ENCODE measurements around the gene SKA1.

Gene SKA1

GRCh38 chr18:50338715-50339114 is 36.1 kb upstream of the SKA1 start:
- no peak for TF ChIP-seq CTCF (IDR thresholded peaks at IDR 0.05; ENCODE audit: borderline replicate concordance, control extremely low read depth, extremely low read depth, insufficient read depth, missing control alignments)
- DNase-seq (ENCODE audit: low spot score): no peak
- in situ Hi-C loops (cut with MboI; ENCODE audit: low sequenced_read_pairs, unreplicated experiment): no loop called here

GRCh38 chr18:50340078-50340477 is 34.8 kb upstream of the SKA1 start:
- TF ChIP-seq CTCF (IDR thresholded peaks at IDR 0.05; ENCODE audit: borderline replicate concordance, control extremely low read depth, extremely low read depth, insufficient read depth, missing control alignments): no peak
- no peak for DNase-seq (ENCODE audit: low spot score)
- in situ Hi-C loops (cut with MboI; ENCODE audit: low sequenced_read_pairs, unreplicated experiment): no loop called here

GRCh38 chr18:50341443-50341842 is 33.4 kb upstream of the SKA1 start:
- TF ChIP-seq CTCF (IDR thresholded peaks at IDR 0.05; ENCODE audit: borderline replicate concordance, control extremely low read depth, extremely low read depth, insufficient read depth, missing control alignments): no peak
- in situ Hi-C loops (cut with MboI; ENCODE audit: low sequenced_read_pairs, unreplicated experiment): no loop called here
- no peak for DNase-seq (ENCODE audit: low spot score)

- TF ChIP-seq CTCF (IDR thresholded peaks at IDR 0.05; ENCODE audit: borderline replicate concordance, control extremely low read depth, extremely low read depth, insufficient read depth, missing control alignments): no peak
- DNase-seq (ENCODE audit: low spot score): no peak
- in situ Hi-C loops (cut with MboI; ENCODE audit: low sequenced_read_pairs, unreplicated experiment): loop anchor here (10.0 to 25.0 kb wide), 2 partner anchors 66 to 338 kb away; partner anchors contain the start of genes CXXC1 and MBD1
Observed at GRCh38 chr18:50350699-50351098, 24.1 kb upstream of the SKA1 start.

- TF ChIP-seq CTCF (IDR thresholded peaks at IDR 0.05; ENCODE audit: borderline replicate concordance, control extremely low read depth, extremely low read depth, insufficient read depth, missing control alignments): peak; percentile 29
- DNase-seq (ENCODE audit: low spot score): peak; percentile 36
- in situ Hi-C loops (cut with MboI; ENCODE audit: low sequenced_read_pairs, unreplicated experiment): loop anchor here (10.0 to 25.0 kb wide), 2 partner anchors 71 to 344 kb away; partner anchors contain the start of genes CXXC1 and MBD1
Observed at GRCh38 chr18:50356036-50356945, 18.6 kb upstream of the SKA1 start.

GRCh38 chr18:50358844-50359243 is 16.0 kb upstream of the SKA1 start:
- no peak for TF ChIP-seq CTCF (IDR thresholded peaks at IDR 0.05; ENCODE audit: borderline replicate concordance, control extremely low read depth, extremely low read depth, insufficient read depth, missing control alignments)
- in situ Hi-C loops (cut with MboI; ENCODE audit: low sequenced_read_pairs, unreplicated experiment): loop anchor here (10.0 to 25.0 kb wide), 2 partner anchors 74 to 347 kb away; partner anchors contain the start of genes CXXC1 and MBD1
- no peak for DNase-seq (ENCODE audit: low spot score)
